Left ventricle myocardium superior (tissue), 1 donor: ENCODE data around the gene CTRL. TPM values are rescaled to one million over a fixed set of nuclear protein-coding genes. Genes with fewer than 3 reads are reported as not detected.
A peak's percentile ranks its signal among the peaks of the same experiment; 100 is the strongest.
"Not testable (repeated sequence)": the region's sequence is repeated elsewhere in the genome, so short reads cannot be mapped to it uniquely, and the experiment has no call there.

Experiments used
- ATAC-seq: fragments of 200-7000 bp; cut with Tn5 transposase; one replicate; pipeline ENCODE4 v1.9.1; 2020; ENCODE audit warnings: mild to moderate bottlenecking, moderate library complexity
- DNase-seq: peaks from one replicate; pipeline ENCODE4 v3.0.0-alpha.2; 2020
- intact Hi-C: fragments of 100-400 bp; cut with micrococcal nuclease; formaldehyde crosslinking; loops from one replicate; pipeline ENCODE4 v1.11.0; 2022
- long read RNA-seq: library from polyadenylated mRNA; unstranded; transcript quantifications from one replicate; pipeline ENCODE4 v2.0.0, GENCODE V29; 2021
- total RNA-seq: library from RNA; stranded (reverse); fragmentation: NEBNext Ultra II Directional; extraction: Animal tissue kit (Norgen Biotek cat#: 25700); gene quantifications from one replicate; pipeline ENCODE4 v1.2.1, GENCODE V29; 2021
- donor health status: DM: no; HTN: yes; CAD: no; lungs with severe emphysema.

CTRL gene
- 0.37 TPM for total RNA-seq
- long read RNA-seq, partial matches to known transcripts, result 0 of 2 reads
- long read RNA-seq, other reads (novel, unspliced or antisense), result 1 of 2 reads

- no peak for ATAC-seq
- intact Hi-C loops, result no loop called here
- no peak for DNase-seq
Observed at GRCh38 chr16:67931712-67932461, at the start of gene CTRL. Gene CTRL, minus strand, starts transcription at chr16:67931862. Its CDS starts 10 bp downstream, at chr16:67931852.

- intact Hi-C loops, result no loop called here
- ATAC-seq, result no peak
- DNase-seq, result no peak
Observed at GRCh38 chr16:67979955-67980678, 48.5 kb upstream of the CTRL start, which contains the start of gene DPEP3. Gene DPEP3, minus strand, starts transcription at chr16:67980499. Its CDS starts 119 bp downstream, at chr16:67980380.

- intact Hi-C loops, result no loop called here
- ATAC-seq (peak; percentile 28), DNase-seq (no peak)
Observed at GRCh38 chr16:67977469-67978227, 46.0 kb upstream of the CTRL start.

- intact Hi-C loops, result no loop called here
- ATAC-seq (no peak), DNase-seq (no peak)
Observed at GRCh38 chr16:67977005-67977404, 45.3 kb upstream of the CTRL start.

GRCh38 chr16:67976205-67976604 lies 44.5 kb upstream of the CTRL start:
- intact Hi-C loops, result no loop called here
- DNase-seq (no peak), ATAC-seq (no peak)

GRCh38 chr16:67975321-67976105 lies 43.9 kb upstream of the CTRL start:
- no peak for ATAC-seq
- DNase-seq, result no peak
- intact Hi-C loops, result no loop called here

- ATAC-seq, intact Hi-C loops, DNase-seq: not testable (repeated sequence)
Observed at GRCh38 chr16:67972285-67972684, 40.6 kb upstream of the CTRL start.

- intact Hi-C loops, result no loop called here
- ATAC-seq (no peak), DNase-seq (no peak)
Observed at GRCh38 chr16:67971111-67971510, 39.4 kb upstream of the CTRL start.

GRCh38 chr16:67969254-67970039 lies 37.8 kb upstream of the CTRL start:
- ATAC-seq (no peak), DNase-seq (peak; percentile 41)
- intact Hi-C loops, result no loop called here

- intact Hi-C loops, result no loop called here
- ATAC-seq (peak; percentile 90), DNase-seq (peak; percentile 94)
Observed at GRCh38 chr16:67968400-67969253, 37.0 kb upstream of the CTRL start, which contains the start of gene SLC12A4. Gene SLC12A4, minus strand, starts transcription at chr16:67968637. Its CDS starts 84 bp downstream, at chr16:67968553.

GRCh38 chr16:67967958-67968399 lies 36.3 kb upstream of the CTRL start:
- DNase-seq, result peak; percentile 81
- peak; percentile 42 for ATAC-seq

GRCh38 chr16:67967183-67967957 lies 35.7 kb upstream of the CTRL start:
- DNase-seq (peak; percentile 38), ATAC-seq (no peak)

More at GRCh38 chr16:67967958-67968399, 36.3 kb upstream of the CTRL start:
- intact Hi-C loops, result no loop called here

GRCh38 chr16:67966549-67967182 lies 35.0 kb upstream of the CTRL start:
- intact Hi-C loops, result no loop called here
- DNase-seq, result peak; percentile 60
- ATAC-seq, result peak; percentile 3

More at GRCh38 chr16:67967183-67967957, 35.7 kb upstream of the CTRL start:
- intact Hi-C loops, result no loop called here

- intact Hi-C loops, result no loop called here
- ATAC-seq (peak; percentile 17), DNase-seq (peak; percentile 47)
Observed at GRCh38 chr16:67965668-67966548, 34.2 kb upstream of the CTRL start.
